Astrocyte (in vitro differentiated cells and primary cell): Measurements from ENCODE around the gene ZBTB47. TPM values are rescaled to one million over a fixed set of nuclear protein-coding genes. Genes with fewer than 3 reads are reported as not detected.

Experiments
- DNase-seq: peaks from one replicate; pipeline ENCODE4 v3.0.0-alpha.2; 2010; ENCODE audit warnings: low read depth
- FAIRE-seq: peaks from 2 replicates; lab custom pipeline; 2011; peaks lifted over from hg19 to GRCh38; lab: Jason Lieb, UNC
- H2AFZ ChIP-seq: 2 replicates; pipeline ENCODE4 v1.6.0; 2012; ENCODE audit warnings: low read depth, low read length, inconsistent platforms
- H3K27ac ChIP-seq: 2 replicates; pipeline ENCODE4 v1.5.1; 2011; ENCODE audit warnings: low read depth, low read length, inconsistent platforms
- H3K27me3 ChIP-seq: 2 replicates; pipeline ENCODE4 v1.6.0; 2011; ENCODE audit warnings: low read length, inconsistent platforms; ENCODE audit not compliant: insufficient read depth
- H3K36me3 ChIP-seq: 2 replicates; pipeline ENCODE4 v1.5.1; 2011; ENCODE audit warnings: low read length, inconsistent platforms; ENCODE audit not compliant: insufficient read depth
- H3K4me1 ChIP-seq: 2 replicates; pipeline ENCODE4 v1.5.1; 2011; ENCODE audit warnings: low read length, inconsistent platforms; ENCODE audit not compliant: insufficient read depth
- H3K4me2 ChIP-seq: 2 replicates; pipeline ENCODE4 v1.6.0; 2012; ENCODE audit warnings: low read length, inconsistent platforms
- H3K4me3 ChIP-seq: 2 replicates; pipeline ENCODE4 v1.5.1; 2011; ENCODE audit warnings: low read depth, mild to moderate bottlenecking, low read length, inconsistent platforms; ENCODE audit not compliant: insufficient read depth
- H3K79me2 ChIP-seq: 2 replicates; pipeline ENCODE4 v1.6.0; 2012; ENCODE audit warnings: mild to moderate bottlenecking, low read length, inconsistent platforms; ENCODE audit not compliant: insufficient read depth
- H3K9ac ChIP-seq: 2 replicates; pipeline ENCODE4 v1.6.0; 2012; ENCODE audit warnings: mild to moderate bottlenecking, low read length, inconsistent platforms
- H3K9me3 ChIP-seq: 2 replicates; pipeline ENCODE4 v1.5.1; 2012; ENCODE audit warnings: low read depth, mild to moderate bottlenecking, low read length, inconsistent platforms; ENCODE audit not compliant: insufficient read depth
- H4K20me1 ChIP-seq: 2 replicates; pipeline ENCODE4 v1.6.0; 2012; ENCODE audit warnings: low read length, inconsistent platforms; ENCODE audit not compliant: insufficient read depth
- H3K27ac Mint-ChIP-seq: one replicate; pipeline ENCODE4 v1.8.0; 2021; ENCODE audit warnings: mild to moderate bottlenecking, mixed read lengths; ENCODE audit not compliant: unreplicated experiment
- H3K27me3 Mint-ChIP-seq: one replicate; pipeline ENCODE4 v1.8.0; 2021; ENCODE audit warnings: low read depth, mixed read lengths; ENCODE audit not compliant: unreplicated experiment
- H3K36me3 Mint-ChIP-seq: one replicate; pipeline ENCODE4 v1.8.0; 2021; ENCODE audit warnings: low read depth, mixed read lengths; ENCODE audit not compliant: unreplicated experiment
- H3K4me1 Mint-ChIP-seq: one replicate; pipeline ENCODE4 v1.8.0; 2021; ENCODE audit warnings: low read depth, mixed read lengths; ENCODE audit not compliant: unreplicated experiment
- H3K4me3 Mint-ChIP-seq: one replicate; pipeline ENCODE4 v1.8.0; 2021; ENCODE audit warnings: mild to moderate bottlenecking, moderate library complexity, mixed read lengths; ENCODE audit not compliant: unreplicated experiment
- H3K9me3 Mint-ChIP-seq: one replicate; pipeline ENCODE4 v1.8.0; 2021; ENCODE audit warnings: mild to moderate bottlenecking, mixed read lengths; ENCODE audit not compliant: unreplicated experiment
- CTCF ChIP-seq: IDR thresholded peaks from 2 replicates; pipeline ENCODE4 v1.5.1; 2011; ENCODE audit warnings: low read depth, mild to moderate bottlenecking, inconsistent platforms, low read length, moderate library complexity; ENCODE audit not compliant: insufficient read depth
- EZH2 ChIP-seq: IDR thresholded peaks from 2 replicates; pipeline ENCODE4 v1.6.1; 2012; ENCODE audit warnings: mild to moderate bottlenecking, low read length, inconsistent platforms; ENCODE audit not compliant: insufficient read depth
- total RNA-seq: library from RNA; stranded (reverse); gene quantifications from 2 replicates; pipeline ENCODE4 v1.2.1, GENCODE V29; 2021

ZBTB47 gene
- total RNA-seq, 1 donor from 2014 or later = 9.3 TPM

DNA sequence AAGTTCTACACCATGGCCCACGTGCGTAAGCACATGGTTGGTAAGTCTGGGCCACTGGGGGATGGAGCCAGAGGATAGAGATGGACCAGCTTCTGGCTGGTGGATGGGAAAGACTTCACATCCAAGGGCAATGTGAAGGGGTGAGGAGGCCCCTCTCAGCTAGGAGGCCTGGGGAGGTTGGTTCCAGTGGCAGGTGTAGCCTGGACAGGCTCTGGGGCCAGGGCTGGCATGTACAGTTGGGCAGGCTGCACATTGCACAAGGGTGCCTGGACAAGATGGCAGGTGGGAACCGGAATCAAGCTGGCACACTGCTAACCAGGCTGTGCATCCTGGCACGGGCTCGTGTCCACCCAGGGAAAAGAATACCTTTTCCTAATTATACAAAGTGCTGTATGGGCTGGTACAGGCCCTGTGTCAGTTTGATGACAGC is 8.1 kb downstream of the ZBTB47 start:
- Mint-ChIP-seq H3K4me1 (peaks cover 5% of the 10 kb centered on the region), H3K9me3 (no peaks in the 10 kb centered on the region), H3K36me3 (peaks cover 17% of the 10 kb centered on the region), H3K27ac (no peak overlapping the region), H3K27me3 (no peaks in the 10 kb centered on the region), H3K4me3 (no peak overlapping the region)
- no peak overlapping the region for H3K27ac ChIP-seq
- DNase-seq (no peak), FAIRE-seq (no peak)
- no peaks in the 10 kb centered on the region for H3K27me3 ChIP-seq
- no peaks in the 10 kb centered on the region for H3K9me3 ChIP-seq
- H4K20me1 ChIP-seq = peaks cover 46% of the 10 kb centered on the region
- peaks cover 5% of the 10 kb centered on the region for H3K79me2 ChIP-seq
- no peak overlapping the region for H3K9ac ChIP-seq
- H2AFZ ChIP-seq = no peak overlapping the region
- peaks cover 4% of the 10 kb centered on the region for H3K4me1 ChIP-seq
- no peak for TF ChIP-seq EZH2
- no peak for TF ChIP-seq CTCF
- H3K4me3 ChIP-seq = no peak overlapping the region
- no peaks in the 10 kb centered on the region for H3K36me3 ChIP-seq
- no peak overlapping the region for H3K4me2 ChIP-seq

- peaks cover 4% of the 10 kb centered on the region for H3K4me1 ChIP-seq
- no peaks in the 10 kb centered on the region for H3K27me3 ChIP-seq
- H3K9me3 ChIP-seq = no peaks in the 10 kb centered on the region
- no peaks in the 10 kb centered on the region for H3K36me3 ChIP-seq
- Mint-ChIP-seq H3K27me3 (no peaks in the 10 kb centered on the region), H3K9me3 (no peaks in the 10 kb centered on the region), H3K4me1 (peaks cover 5% of the 10 kb centered on the region), H3K4me3 (no peak overlapping the region), H3K36me3 (peaks cover 17% of the 10 kb centered on the region), H3K27ac (no peak overlapping the region)
- H3K4me2 ChIP-seq = no peak overlapping the region
- TF ChIP-seq CTCF (no peak), EZH2 (no peak)
- DNase-seq (no peak), FAIRE-seq (no peak)
- no peak overlapping the region for H3K27ac ChIP-seq
- H3K9ac ChIP-seq = no peak overlapping the region
- H4K20me1 ChIP-seq = peaks cover 40% of the 10 kb centered on the region
- no peak overlapping the region for H3K4me3 ChIP-seq
- no peak overlapping the region for H2AFZ ChIP-seq
- no peaks in the 10 kb centered on the region for H3K79me2 ChIP-seq
Measured at GRCh38 chr3:42662037-42662812, 8.7 kb downstream of the ZBTB47 start.
